Gastrocnemius medialis (tissue), 4 donors: ENCODE measurements around the gene MYH10. TPM values are rescaled to one million over a fixed set of nuclear protein-coding genes. Genes with fewer than 3 reads are reported as not detected.

ENCODE experiments used
- ATAC-seq, 2 donors: fragments of 150-250 bp; one replicate each; pipeline ENCODE4 v1.9.1; 2016
- DNase-seq, 2 donors: peaks; one replicate each; pipeline ENCODE4 v3.0.0-alpha.2; 2019
- H3K27ac ChIP-seq, 4 donors: fragments of 200-600 bp; sonication (generic); 1 replicate in 1 of 4; 2 replicates in 3 of 4; pipeline ENCODE4 v1.5.1; 2016 to 2018; ENCODE audit warnings: mild to moderate bottlenecking in 2 of 4, moderate library complexity in 1 of 4
- H3K27me3 ChIP-seq, 3 donors: fragments of 200-600 bp; sonication (generic) in 2 of 3; 1 replicate in 1 of 3; 2 replicates in 2 of 3; pipeline versions ENCODE4 v1.5.1 to v1.6.0; 2016 to 2019; ENCODE audit warnings: mild to moderate bottlenecking in 1 of 3, moderate library complexity in 1 of 3
- H3K36me3 ChIP-seq, 2 donors: fragments of 200-600 bp; sonication (generic) in 1 of 2; one replicate each; pipeline ENCODE4 v1.5.1; 2017 to 2018
- H3K4me1 ChIP-seq, 2 donors: fragments of 200-600 bp; sonication (generic) in 1 of 2; one replicate each; pipeline ENCODE4 v1.5.1; 2016 to 2017; ENCODE audit warnings: mild to moderate bottlenecking in 2 of 2
- H3K4me3 ChIP-seq, 4 donors: fragments of 200-600 bp; sonication (generic) in 3 of 4; 1 replicate in 1 of 4; 2 replicates in 3 of 4; pipeline ENCODE4 v1.5.1; 2016 to 2019; ENCODE audit warnings: mild to moderate bottlenecking in 2 of 4
- H3K9me3 ChIP-seq, 3 donors: fragments of 200-600 bp; sonication (generic) in 2 of 3; 1 replicate in 1 of 3; 2 replicates in 2 of 3; pipeline ENCODE4 v1.5.1; 2016 to 2019
- POLR2A ChIP-seq, 2 donors: fragments of 450-650 bp; IDR thresholded peaks; one replicate each; pipeline ENCODE4 v1.6.1; 2017; ENCODE audit warnings: antibody characterized with exemption in 2 of 2, mild to moderate bottlenecking in 2 of 2, moderate library complexity in 2 of 2
- in situ Hi-C, 4 donors: fragments of 200-750 bp; cut with MboI; loops; one replicate each; pipeline versions ENCODE4 v1.15.0 to v1.8.0; 2017; ENCODE audit warnings: low sequenced_read_pairs in 4 of 4
- intact Hi-C: fragments of 100-400 bp; cut with DNase I; formaldehyde crosslinking; loops from one replicate; pipeline ENCODE4 v1.15.1; 2023; ENCODE audit warnings: low total_unique reads
- total RNA-seq, 4 donors: library from RNA; depleted of rRNA; stranded (reverse); fragments of >200 nt; gene quantifications; one replicate each; pipeline versions ENCODE4 v1.1.0 to v1.2.3, GENCODE V29; 2016
- TF ChIP-seq, protein P1 (sequence below), 5 experiments: fragments of 450-650 bp in 3 of 5; fragments of 200-600 bp in 2 of 5; sonication (generic) in 2 of 5; IDR thresholded peaks in 4 of 5; conservative IDR thresholded peaks in 1 of 5; 1 replicate in 4 of 5; 2 replicates in 1 of 5; pipeline ENCODE4 v1.5.1; 2016 to 2019; ENCODE audit warnings: antibody characterized with exemption in 5 of 5, mild to moderate bottlenecking in 3 of 5, moderate library complexity in 3 of 5

The MYH10 gene
- total RNA-seq, 4 donors from 2014 or later: 2.5 to 10.6 (median 4.1) TPM

DNA sequence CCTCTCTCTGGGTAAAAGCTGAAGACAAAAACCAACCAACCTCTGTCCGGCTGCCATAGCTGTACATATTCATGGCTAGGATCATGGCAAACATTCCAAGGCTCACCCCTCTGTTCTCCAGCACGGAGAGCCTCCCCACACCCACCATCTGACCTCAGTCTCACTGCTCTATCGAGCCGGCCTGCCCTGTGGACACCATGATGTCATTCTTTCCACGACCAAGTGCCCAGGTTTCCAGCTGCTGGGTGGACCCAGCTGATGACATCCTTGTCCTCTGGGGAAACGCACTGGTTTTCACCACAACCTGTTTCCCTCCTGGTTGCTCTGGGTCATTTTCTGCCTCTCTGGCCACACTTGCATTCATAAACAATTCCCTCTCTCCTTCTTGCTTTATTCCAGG is 127.2 kb downstream of the MYH10 start:
- ATAC-seq (peak in 1 of 2 donors; percentile 63), DNase-seq (peak in 1 of 2 donors; percentile 69)
- Histone ChIP-seq H3K27ac (peak overlapping the region in 1 of 4 donors; percentile 27), H3K4me1 (no peaks in the 10 kb centered on the region), H3K9me3 (no peaks in the 10 kb centered on the region), H3K36me3 (peaks cover 0 to 21% of the 10 kb centered on the region in 2 donors), H3K27me3 (no peaks in the 10 kb centered on the region), H3K4me3 (no peak overlapping the region)
- in situ Hi-C loops (no loop called here), intact Hi-C loops (no loop called here)
- no peak for TF ChIP-seq POLR2A (IDR thresholded peaks at IDR 0.05)
- TF ChIP-seq, protein P1, sequence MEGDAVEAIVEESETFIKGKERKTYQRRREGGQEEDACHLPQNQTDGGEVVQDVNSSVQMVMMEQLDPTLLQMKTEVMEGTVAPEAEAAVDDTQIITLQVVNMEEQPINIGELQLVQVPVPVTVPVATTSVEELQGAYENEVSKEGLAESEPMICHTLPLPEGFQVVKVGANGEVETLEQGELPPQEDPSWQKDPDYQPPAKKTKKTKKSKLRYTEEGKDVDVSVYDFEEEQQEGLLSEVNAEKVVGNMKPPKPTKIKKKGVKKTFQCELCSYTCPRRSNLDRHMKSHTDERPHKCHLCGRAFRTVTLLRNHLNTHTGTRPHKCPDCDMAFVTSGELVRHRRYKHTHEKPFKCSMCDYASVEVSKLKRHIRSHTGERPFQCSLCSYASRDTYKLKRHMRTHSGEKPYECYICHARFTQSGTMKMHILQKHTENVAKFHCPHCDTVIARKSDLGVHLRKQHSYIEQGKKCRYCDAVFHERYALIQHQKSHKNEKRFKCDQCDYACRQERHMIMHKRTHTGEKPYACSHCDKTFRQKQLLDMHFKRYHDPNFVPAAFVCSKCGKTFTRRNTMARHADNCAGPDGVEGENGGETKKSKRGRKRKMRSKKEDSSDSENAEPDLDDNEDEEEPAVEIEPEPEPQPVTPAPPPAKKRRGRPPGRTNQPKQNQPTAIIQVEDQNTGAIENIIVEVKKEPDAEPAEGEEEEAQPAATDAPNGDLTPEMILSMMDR (IDR thresholded peaks at IDR 0.05 in 4 of 5, conservative IDR thresholded peaks at IDR 0.05 in 1 of 5): no peak

DNA sequence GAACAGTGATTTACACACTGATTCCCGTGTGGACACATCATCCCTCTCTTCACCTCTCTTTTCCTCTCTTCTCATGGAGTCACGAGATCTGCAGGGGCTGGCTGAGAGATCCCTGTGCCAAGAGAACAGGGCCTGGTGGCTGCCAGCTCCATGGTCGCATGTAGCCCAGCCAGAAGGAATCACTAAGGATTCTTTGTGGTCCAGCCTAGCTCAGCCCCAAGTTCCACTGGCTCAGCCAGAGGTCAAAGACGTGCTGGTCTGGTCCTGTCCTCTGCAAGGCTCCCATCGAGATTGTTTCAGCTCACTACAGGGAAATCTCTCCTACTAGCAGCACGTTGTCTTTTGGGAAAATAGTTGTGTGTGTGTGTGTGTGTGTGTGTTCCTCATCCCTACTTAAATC is 128.4 kb downstream of the MYH10 start:
- H3K4me1 ChIP-seq: no peaks in the 10 kb centered on the region
- TF ChIP-seq POLR2A (IDR thresholded peaks at IDR 0.05): no peak
- TF ChIP-seq, protein P1 (IDR thresholded peaks at IDR 0.05 in 4 of 5, conservative IDR thresholded peaks at IDR 0.05 in 1 of 5): no peak
- ATAC-seq: no peak
- no peaks in the 10 kb centered on the region for H3K27me3 ChIP-seq
- no peaks in the 10 kb centered on the region for H3K9me3 ChIP-seq
- DNase-seq: no peak
- intact Hi-C loops (no loop called here), in situ Hi-C loops (no loop called here)
- peaks cover 0 to 15% of the 10 kb centered on the region in 2 donors for H3K36me3 ChIP-seq
- H3K27ac ChIP-seq: no peak overlapping the region
- no peak overlapping the region for H3K4me3 ChIP-seq

DNA sequence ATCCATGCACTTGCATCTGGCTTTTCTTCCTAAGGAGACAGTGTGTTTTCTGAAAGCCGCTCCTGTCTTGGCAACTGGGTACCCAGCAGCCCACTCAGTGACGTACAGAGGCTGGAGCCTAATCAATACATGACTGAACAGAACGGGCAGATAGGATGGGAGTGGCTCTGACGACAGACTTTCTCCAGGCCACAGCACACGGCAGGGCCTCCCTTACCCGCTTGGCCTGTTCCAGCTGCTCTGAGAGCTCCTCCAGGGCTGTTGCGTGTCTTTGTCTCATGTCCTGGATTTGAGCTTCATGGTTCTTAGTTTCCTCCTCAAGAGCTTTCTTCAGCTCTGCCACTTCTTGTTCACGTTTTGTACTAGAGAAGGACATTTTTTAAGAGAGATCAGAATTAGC is 129.9 kb downstream of the MYH10 start:
- no peaks in the 10 kb centered on the region for H3K9me3 ChIP-seq
- H3K36me3 ChIP-seq: peaks cover 0 to 21% of the 10 kb centered on the region in 2 donors
- no peak for ATAC-seq
- H3K4me3 ChIP-seq: no peak overlapping the region
- no peak overlapping the region for H3K27ac ChIP-seq
- no peaks in the 10 kb centered on the region for H3K4me1 ChIP-seq
- in situ Hi-C loops (no loop called here), intact Hi-C loops (no loop called here)
- TF ChIP-seq, protein P1 (IDR thresholded peaks at IDR 0.05 in 4 of 5, conservative IDR thresholded peaks at IDR 0.05 in 1 of 5): no peak
- no peak for TF ChIP-seq POLR2A (IDR thresholded peaks at IDR 0.05)
- no peaks in the 10 kb centered on the region for H3K27me3 ChIP-seq
- DNase-seq: no peak

DNA sequence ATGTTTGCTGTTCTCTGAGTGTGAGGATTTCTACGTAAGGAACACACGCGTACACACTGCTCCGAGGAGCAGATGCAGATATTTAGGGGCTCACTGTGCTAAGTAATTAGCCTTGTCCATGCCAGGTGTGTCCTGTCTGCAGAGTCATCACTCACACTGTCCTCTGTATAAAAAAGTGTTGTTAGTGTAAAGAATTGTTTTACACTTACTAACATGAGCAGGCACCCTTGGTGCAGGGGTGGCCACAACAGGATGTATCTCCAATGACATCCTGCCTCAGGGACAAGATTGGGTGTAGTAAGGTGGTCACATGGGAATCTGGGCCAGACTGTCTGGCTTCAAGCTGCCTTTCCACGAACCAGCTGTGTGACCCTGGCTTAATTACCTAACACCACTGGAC is 130.9 kb downstream of the MYH10 start:
- Histone ChIP-seq H3K9me3 (no peaks in the 10 kb centered on the region), H3K27ac (no peak overlapping the region), H3K4me3 (no peak overlapping the region), H3K36me3 (peaks cover 0 to 21% of the 10 kb centered on the region in 2 donors), H3K4me1 (no peaks in the 10 kb centered on the region), H3K27me3 (no peaks in the 10 kb centered on the region)
- in situ Hi-C loops: no loop called here
- no peak for DNase-seq
- TF ChIP-seq, protein P1 (IDR thresholded peaks at IDR 0.05 in 4 of 5, conservative IDR thresholded peaks at IDR 0.05 in 1 of 5): no peak
- no peak for TF ChIP-seq POLR2A (IDR thresholded peaks at IDR 0.05)
- ATAC-seq: no peak
- intact Hi-C loops: no loop called here

DNA sequence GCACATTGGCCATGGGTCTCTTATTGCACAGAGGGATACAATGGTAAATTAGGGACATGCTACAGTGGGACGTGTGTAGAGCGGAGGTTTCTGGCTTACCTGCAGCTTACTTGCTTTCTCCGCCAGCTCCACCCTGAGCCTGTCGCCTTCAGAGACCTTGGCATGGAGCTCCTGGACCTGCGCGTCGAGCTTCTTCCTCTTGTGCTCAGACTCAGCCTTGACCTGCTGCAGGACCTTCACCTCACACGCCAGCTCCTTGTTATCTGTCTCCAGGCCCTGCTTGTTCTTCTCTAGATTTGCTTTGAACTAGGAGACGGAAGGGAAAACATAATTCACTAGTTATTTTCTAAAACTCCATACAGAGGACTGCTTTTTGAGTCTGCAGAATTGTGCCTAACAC is 131.4 kb downstream of the MYH10 start:
- H3K4me1 ChIP-seq: no peaks in the 10 kb centered on the region
- H3K36me3 ChIP-seq: peaks cover 0 to 21% of the 10 kb centered on the region in 2 donors
- TF ChIP-seq, protein P1 (IDR thresholded peaks at IDR 0.05 in 4 of 5, conservative IDR thresholded peaks at IDR 0.05 in 1 of 5): no peak
- TF ChIP-seq POLR2A (IDR thresholded peaks at IDR 0.05): no peak
- H3K27me3 ChIP-seq: no peaks in the 10 kb centered on the region
- H3K9me3 ChIP-seq: no peaks in the 10 kb centered on the region
- no peak overlapping the region for H3K27ac ChIP-seq
- ATAC-seq (no peak), DNase-seq (no peak)
- H3K4me3 ChIP-seq: no peak overlapping the region
- intact Hi-C loops: no loop called here
- in situ Hi-C loops: no loop called here
